Gastroesophageal sphincter (tissue), 3 donors: ENCODE data around the gene SUN2.

Experiments used
- EP300 ChIP-seq: sonication (generic); formaldehyde crosslinking; IDR thresholded peaks from one replicate; pipeline ENCODE4 v1.6.1; 2017; ENCODE audit warnings: antibody characterized with exemption, mild to moderate bottlenecking
- POLR2A ChIP-seq, 2 donors: fragments of 450-650 bp; IDR thresholded peaks; one replicate each; pipeline ENCODE4 v1.6.1; 2017; ENCODE audit warnings: antibody characterized with exemption in 2 of 2, mild to moderate bottlenecking in 2 of 2, moderate library complexity in 1 of 2
- POLR2AphosphoS5 ChIP-seq: sonication (generic); formaldehyde crosslinking; IDR thresholded peaks from one replicate; pipeline ENCODE4 v1.6.1; 2017; ENCODE audit warnings: antibody characterized with exemption
- TF ChIP-seq, protein P1 (sequence below), 4 experiments: fragments of 200-600 bp in 2 of 4; fragments of 450-650 bp in 2 of 4; sonication (generic) in 1 of 4; IDR thresholded peaks; one replicate each; pipeline ENCODE4 v1.5.1; 2017 to 2019; ENCODE audit warnings: antibody characterized with exemption in 4 of 4, mild to moderate bottlenecking in 2 of 4, moderate library complexity in 2 of 4

- TF ChIP-seq POLR2A (IDR thresholded peaks at IDR 0.05) (no peak), EP300 (no peak), POLR2AphosphoS5 (no peak)
- TF ChIP-seq, protein P1, sequence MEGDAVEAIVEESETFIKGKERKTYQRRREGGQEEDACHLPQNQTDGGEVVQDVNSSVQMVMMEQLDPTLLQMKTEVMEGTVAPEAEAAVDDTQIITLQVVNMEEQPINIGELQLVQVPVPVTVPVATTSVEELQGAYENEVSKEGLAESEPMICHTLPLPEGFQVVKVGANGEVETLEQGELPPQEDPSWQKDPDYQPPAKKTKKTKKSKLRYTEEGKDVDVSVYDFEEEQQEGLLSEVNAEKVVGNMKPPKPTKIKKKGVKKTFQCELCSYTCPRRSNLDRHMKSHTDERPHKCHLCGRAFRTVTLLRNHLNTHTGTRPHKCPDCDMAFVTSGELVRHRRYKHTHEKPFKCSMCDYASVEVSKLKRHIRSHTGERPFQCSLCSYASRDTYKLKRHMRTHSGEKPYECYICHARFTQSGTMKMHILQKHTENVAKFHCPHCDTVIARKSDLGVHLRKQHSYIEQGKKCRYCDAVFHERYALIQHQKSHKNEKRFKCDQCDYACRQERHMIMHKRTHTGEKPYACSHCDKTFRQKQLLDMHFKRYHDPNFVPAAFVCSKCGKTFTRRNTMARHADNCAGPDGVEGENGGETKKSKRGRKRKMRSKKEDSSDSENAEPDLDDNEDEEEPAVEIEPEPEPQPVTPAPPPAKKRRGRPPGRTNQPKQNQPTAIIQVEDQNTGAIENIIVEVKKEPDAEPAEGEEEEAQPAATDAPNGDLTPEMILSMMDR (IDR thresholded peaks at IDR 0.05): no peak
Measured at GRCh38 chr22:38741576-38741975, 14.2 kb downstream of the SUN2 start.
